Spleen (tissue), 11 donors: ENCODE data around the gene ARL6. TPM values are rescaled to one million over a fixed set of nuclear protein-coding genes. Genes with fewer than 3 reads are reported as not detected.
"Not testable (repeated sequence)": the region's sequence is repeated elsewhere in the genome, so short reads cannot be mapped to it uniquely, and the experiment has no call there.

Source experiments
- DNase-seq: peaks from one replicate; pipeline ENCODE4 v3.0.0-alpha.2; 2020
- H3K27ac ChIP-seq, 8 donors: fragments of 200-600 bp; sonication (generic) in 7 of 8; 1 replicate in 4 of 8; 2 replicates in 4 of 8; pipeline versions ENCODE4 v1.5.0 to v1.8.0; 2016 to 2021; ENCODE audit warnings: inconsistent platforms in 4 of 8, mild to moderate bottlenecking in 4 of 8, moderate library complexity in 1 of 8
- H3K27me3 ChIP-seq, 7 donors: fragments of 200-600 bp; sonication (generic) in 6 of 7; replicated peaks in 1 of 7; 1 replicate in 4 of 7; 2 replicates in 3 of 7; pipeline versions ENCODE4 v1.5.0 to v1.8.0; 2016 to 2021; ENCODE audit warnings: inconsistent platforms in 3 of 7, mild to moderate bottlenecking in 1 of 7
- H3K36me3 ChIP-seq, 6 donors: fragments of 200-600 bp; sonication (generic) in 5 of 6; 1 replicate in 4 of 6; 2 replicates in 2 of 6; pipeline versions ENCODE4 v1.5.0 to v1.8.0; 2016 to 2021; ENCODE audit warnings: inconsistent platforms in 2 of 6
- H3K4me1 ChIP-seq, 6 donors: fragments of 200-600 bp; sonication (generic) in 5 of 6; 1 replicate in 3 of 6; 2 replicates in 3 of 6; pipeline versions ENCODE4 v1.5.0 to v1.8.0; 2016 to 2021; ENCODE audit warnings: inconsistent platforms in 3 of 6
- H3K4me3 ChIP-seq, 8 donors: fragments of 200-600 bp; sonication (generic) in 7 of 8; 1 replicate in 4 of 8; 2 replicates in 4 of 8; pipeline versions ENCODE4 v1.5.0 to v1.8.0; 2016 to 2021; ENCODE audit warnings: inconsistent platforms in 4 of 8, mild to moderate bottlenecking in 4 of 8, moderate library complexity in 2 of 8
- H3K9me3 ChIP-seq, 8 donors: fragments of 200-600 bp; sonication (generic) in 7 of 8; 1 replicate in 4 of 8; 2 replicates in 4 of 8; pipeline versions ENCODE4 v1.5.0 to v1.8.0; 2016 to 2021; ENCODE audit warnings: inconsistent platforms in 4 of 8
- CTCF ChIP-seq, 11 experiments: fragments of 200-600 bp in 7 of 11; fragments of 450-650 bp in 4 of 11; sonication (generic) in 4 of 11; IDR thresholded peaks in 8 of 11; conservative IDR thresholded peaks in 3 of 11; 1 replicate in 7 of 11; 2 replicates in 4 of 11; pipeline versions ENCODE4 v1.4.0 to v1.8.0; 2016 to 2021; ENCODE audit warnings: antibody characterized with exemption in 11 of 11, inconsistent platforms in 4 of 11, mild to moderate bottlenecking in 1 of 11
- POLR2A ChIP-seq, 3 donors: fragments of 450-650 bp; IDR thresholded peaks; one replicate each; pipeline ENCODE4 v1.5.1; 2017; ENCODE audit warnings: antibody characterized with exemption in 3 of 3, mild to moderate bottlenecking in 1 of 3
- POLR2AphosphoS5 ChIP-seq, 3 donors: sonication (generic); formaldehyde crosslinking; IDR thresholded peaks; one replicate each; pipeline ENCODE4 v1.5.1; 2017; ENCODE audit warnings: antibody characterized with exemption in 3 of 3
- WGBS, 5 donors: extraction: QIAGEN DNeasy Blood & Tissue Kit in 3 of 5; methylation state at CpG; one replicate each; pipeline versions ENCODE4 v1.1.5 to v1.1.7; 2013 to 2018; 5-methylcytosine and 5-hydroxymethylcytosine counted together
- intact Hi-C: fragments of 100-400 bp; cut with DNase I; formaldehyde crosslinking; loops from one replicate; pipeline ENCODE4 v1.15.0; 2023; ENCODE audit warnings: low total_unique reads
- polyA plus RNA-seq, 3 donors: library from polyadenylated mRNA; stranded (reverse); fragments of 200-250 nt; gene quantifications; one replicate each; pipeline ENCODE4 v1.2.1, GENCODE V29; 2013
- total RNA-seq, 7 donors: library from RNA; depleted of rRNA in 3 of 7; stranded (reverse); fragments of >200 nt in 3 of 7; fragmentation: NEBNext Ultra II Directional in 4 of 7; extraction: Animal tissue kit (Norgen Biotek cat#: 25700) in 4 of 7; gene quantifications; one replicate each; pipeline versions ENCODE4 v1.1.0 to v1.2.1, GENCODE V29; 2016 to 2021
- donor health status: healthy with polysubstance abuse.
- donor health status: DM: no; HTN: no; CAD: no; lungs with moderate emphysema.
- donor health status: DM: no; HTN: no; CAD: no.
- donor health status: Bipolar disorder and iron deficiency.
- donor health status: healthy.
- donor health status: DM: no; HTN: no; CAD: no.
- donor health status: DM: yes; HTN: yes; CAD: no.

The ARL6 gene
- total and polyA plus RNA-seq, 10 donors: 1.3 to 6.9 (median 4.7) TPM

DNA sequence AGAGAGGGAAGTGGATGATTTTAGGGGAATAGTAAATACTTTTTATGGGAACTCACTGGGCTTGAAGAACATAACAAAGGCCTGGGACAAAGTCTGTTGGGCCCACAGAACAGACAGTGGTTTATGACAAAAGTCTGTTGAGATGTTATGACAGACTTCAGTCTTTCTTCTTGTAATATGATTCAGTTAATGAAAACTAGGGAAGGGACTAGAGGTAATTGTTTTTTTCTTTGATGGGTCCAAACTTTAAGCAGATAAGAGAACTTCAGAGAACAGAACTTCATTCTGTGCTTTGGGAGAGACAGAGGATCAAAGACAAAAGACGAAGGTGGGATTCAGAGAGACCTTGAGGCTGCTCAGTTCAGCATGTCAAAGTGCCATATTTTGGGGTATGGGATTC is 66.6 kb downstream of the ARL6 start:
- TF ChIP-seq CTCF (IDR thresholded peaks at IDR 0.05 in 8 of 11, conservative IDR thresholded peaks at IDR 0.05 in 3 of 11): no peak
- no peak for DNase-seq
- intact Hi-C loops: no loop called here
- no peak overlapping the region for H3K27ac ChIP-seq
- H3K4me1 ChIP-seq: no peaks in the 10 kb centered on the region
- H3K27me3 ChIP-seq: no peaks in the 10 kb centered on the region
- WGBS, 5 donors: 86 to 100% (median 90%) methylated on average over 1 of the region's 1 CpG
- no peak overlapping the region for H3K4me3 ChIP-seq
- H3K36me3 ChIP-seq: no peaks in the 10 kb centered on the region
- peaks cover 0 to 5% (median 0%) of the 10 kb centered on the region in 8 donors for H3K9me3 ChIP-seq

GRCh38 chr3:97833184-97833583 is 68.6 kb downstream of the ARL6 start:
- not testable (repeated sequence) for DNase-seq, H3K36me3 ChIP-seq

GRCh38 chr3:97835761-97836160 is 71.2 kb downstream of the ARL6 start:
- H3K9me3 ChIP-seq: peaks cover 0 to 5% (median 0%) of the 10 kb centered on the region in 8 donors
- 84 to 91% (median 87%) methylated on average over 5 of the region's 5 CpGs for WGBS, 5 donors
- H3K36me3 ChIP-seq: no peaks in the 10 kb centered on the region
- no peaks in the 10 kb centered on the region for H3K4me1 ChIP-seq
- no peak for TF ChIP-seq CTCF (IDR thresholded peaks at IDR 0.05 in 8 of 11, conservative IDR thresholded peaks at IDR 0.05 in 3 of 11)
- no peak for TF ChIP-seq POLR2A (IDR thresholded peaks at IDR 0.05)
- TF ChIP-seq POLR2AphosphoS5 (IDR thresholded peaks at IDR 0.05): no peak
- intact Hi-C loops: no loop called here
- DNase-seq: no peak
- no peak overlapping the region for H3K27ac ChIP-seq
- no peak overlapping the region for H3K4me3 ChIP-seq
- H3K27me3 ChIP-seq: no peaks in the 10 kb centered on the region

More at GRCh38 chr3:97833184-97833583, 68.6 kb downstream of the ARL6 start:
- H3K27ac ChIP-seq, H3K4me1 ChIP-seq, H3K4me3 ChIP-seq, H3K9me3 ChIP-seq, H3K27me3 ChIP-seq, intact Hi-C loops: not testable (repeated sequence)
- WGBS, 5 donors: 83 to 98% (median 93%) methylated on average over 4 of the region's 4 CpGs

GRCh38 chr3:97838393-97838792 is 73.8 kb downstream of the ARL6 start:
- H3K27ac ChIP-seq: no peak overlapping the region
- intact Hi-C loops: no loop called here
- H3K36me3 ChIP-seq: no peaks in the 10 kb centered on the region
- peaks cover 0 to under 1% (median 0%) of the 10 kb centered on the region in 8 donors for H3K9me3 ChIP-seq
- no peak overlapping the region for H3K4me3 ChIP-seq
- no peaks in the 10 kb centered on the region for H3K27me3 ChIP-seq
- 83 to 92% (median 88%) methylated on average over 3 of the region's 3 CpGs for WGBS, 5 donors
- H3K4me1 ChIP-seq: no peaks in the 10 kb centered on the region
- no peak for DNase-seq
- TF ChIP-seq CTCF (IDR thresholded peaks at IDR 0.05 in 8 of 11, conservative IDR thresholded peaks at IDR 0.05 in 3 of 11): no peak
- no peak for TF ChIP-seq POLR2A (IDR thresholded peaks at IDR 0.05)
- no peak for TF ChIP-seq POLR2AphosphoS5 (IDR thresholded peaks at IDR 0.05)

GRCh38 chr3:97839944-97840343 is 75.4 kb downstream of the ARL6 start:
- Histone ChIP-seq H3K27me3 (no peaks in the 10 kb centered on the region), H3K27ac (no peak overlapping the region), H3K36me3 (no peaks in the 10 kb centered on the region), H3K4me3 (no peak overlapping the region), H3K9me3 (no peaks in the 10 kb centered on the region), H3K4me1 (no peaks in the 10 kb centered on the region)
- DNase-seq: no peak
- TF ChIP-seq POLR2A (IDR thresholded peaks at IDR 0.05): no peak
- intact Hi-C loops: no loop called here
- WGBS, 5 donors: 81 to 93% (median 91%) methylated on average over 2 of the region's 2 CpGs
